GM23338 (cell line): ENCODE data around the gene SLC37A2. TPM values are rescaled to one million over a fixed set of nuclear protein-coding genes. Genes with fewer than 3 reads are reported as not detected.

Source experiments
- ATAC-seq: fragments of 200-7000 bp; cut with Tn5 transposase; 3 replicates; pipeline ENCODE4 v1.9.1; 2020
- DNase-seq: peaks from one replicate; pipeline ENCODE4 v3.0.0-alpha.2; 2015; ENCODE audit warnings: low spot score
- H2AFZ ChIP-seq: fragments of 200-600 bp; sonication (generic); 2 replicates; pipeline ENCODE4 v1.8.0; 2016; ENCODE audit warnings: antibody characterized with exemption, mild to moderate bottlenecking, moderate library complexity
- H3F3A ChIP-seq: fragments of 200-600 bp; sonication (generic); replicated peaks from 2 replicates; pipeline ENCODE4 v1.8.0; 2017; ENCODE audit warnings: antibody characterized with exemption, mixed run types, low read depth
- H3K27ac ChIP-seq: fragments of 200-600 bp; sonication (generic); 2 replicates; pipeline ENCODE4 v1.6.1; 2016; ENCODE audit warnings: low read depth
- H3K27me3 ChIP-seq: fragments of 200-600 bp; sonication (generic); 2 replicates; pipeline ENCODE4 v1.8.0; 2016; ENCODE audit warnings: mild to moderate bottlenecking, mixed run types, moderate library complexity; ENCODE audit not compliant: insufficient read depth
- H3K36me3 ChIP-seq: fragments of 200-600 bp; sonication (generic); 2 replicates; pipeline ENCODE4 v1.8.0; 2016; ENCODE audit warnings: mild to moderate bottlenecking; ENCODE audit not compliant: insufficient read depth
- H3K4me1 ChIP-seq: fragments of 200-600 bp; sonication (generic); 2 replicates; pipeline ENCODE4 v1.8.0; 2016; ENCODE audit warnings: mild to moderate bottlenecking, moderate library complexity; ENCODE audit not compliant: insufficient read depth
- H3K4me2 ChIP-seq: fragments of 200-600 bp; sonication (generic); 2 replicates; pipeline ENCODE4 v1.7.1; 2017; ENCODE audit warnings: mixed run types
- H3K4me3 ChIP-seq: fragments of 200-600 bp; sonication (generic); 2 replicates; pipeline ENCODE4 v1.6.1; 2016; ENCODE audit warnings: mixed run types
- H3K79me2 ChIP-seq: fragments of 200-600 bp; sonication (generic); replicated peaks from 2 replicates; pipeline ENCODE4 v1.8.0; 2017; ENCODE audit warnings: mild to moderate bottlenecking; ENCODE audit not compliant: insufficient read depth
- H3K9me2 ChIP-seq: fragments of 200-600 bp; sonication (generic); 2 replicates; pipeline ENCODE4 v1.8.0; 2017; ENCODE audit not compliant: insufficient read depth
- H4K20me1 ChIP-seq: fragments of 200-600 bp; sonication (generic); replicated peaks from 2 replicates; pipeline ENCODE4 v1.8.0; 2017; ENCODE audit warnings: mild to moderate bottlenecking; ENCODE audit not compliant: insufficient read depth
- H3K27ac Mint-ChIP-seq: 2 replicates; pipeline ENCODE4 v1.8.0; 2020; ENCODE audit warnings: inconsistent platforms, mild to moderate bottlenecking, moderate library complexity, mixed read lengths
- H3K27me3 Mint-ChIP-seq: 3 replicates; pipeline ENCODE4 v1.8.0; 2022; ENCODE audit warnings: low read depth, mild to moderate bottlenecking, moderate library complexity, mixed read lengths, inconsistent platforms; ENCODE audit not compliant: insufficient read depth, poor library complexity
- H3K36me3 Mint-ChIP-seq: 3 replicates; pipeline ENCODE4 v1.8.0; 2021; ENCODE audit warnings: low read depth, mild to moderate bottlenecking, inconsistent platforms, moderate library complexity, mixed read lengths
- H3K4me1 Mint-ChIP-seq: 3 replicates; pipeline ENCODE4 v1.8.0; 2020; ENCODE audit warnings: mild to moderate bottlenecking, inconsistent platforms, mixed read lengths
- H3K4me3 Mint-ChIP-seq: 3 replicates; pipeline ENCODE4 v1.8.0; 2021; ENCODE audit warnings: moderate library complexity, mild to moderate bottlenecking, inconsistent platforms, mixed read lengths
- H3K9me3 Mint-ChIP-seq: 3 replicates; pipeline ENCODE4 v1.8.0; 2020; ENCODE audit warnings: moderate library complexity, mild to moderate bottlenecking, inconsistent platforms, mixed read lengths
- CREB1 ChIP-seq: fragments of 250-450 bp; sonication (Bioruptor Pico); IDR thresholded peaks from 2 replicates; pipeline ENCODE4 v1.5.0; 2020; ENCODE audit warnings: low read depth, mild to moderate bottlenecking, moderate library complexity
- ETS1 ChIP-seq: IDR thresholded peaks from 2 replicates; pipeline ENCODE4 v1.6.1; 2016; ENCODE audit warnings: antibody characterized with exemption
- EZH2 ChIP-seq: fragments of 200-600 bp; sonication (generic); IDR thresholded peaks from one replicate; pipeline ENCODE4 v1.8.0; 2017; ENCODE audit warnings: antibody characterized with exemption, mild to moderate bottlenecking, low read depth; ENCODE audit not compliant: unreplicated experiment
- EZH2phosphoT487 ChIP-seq: fragments of 200-600 bp; sonication (generic); IDR thresholded peaks from one replicate; pipeline ENCODE4 v1.8.1; 2018; ENCODE audit warnings: antibody characterized with exemption; ENCODE audit not compliant: unreplicated experiment
- JUNB ChIP-seq: IDR thresholded peaks from one replicate; pipeline ENCODE4 v1.6.1; 2016; ENCODE audit warnings: antibody characterized with exemption; ENCODE audit not compliant: unreplicated experiment
- NANOG ChIP-seq: IDR thresholded peaks from 2 replicates; pipeline ENCODE4 v1.6.1; 2016; ENCODE audit warnings: antibody characterized with exemption, borderline replicate concordance
- POLR2AphosphoS5 ChIP-seq: IDR thresholded peaks from 2 replicates; pipeline ENCODE4 v1.6.1; 2016; ENCODE audit warnings: antibody characterized with exemption, low read depth
- REST ChIP-seq: IDR thresholded peaks from one replicate; pipeline ENCODE4 v1.6.1; 2018; ENCODE audit warnings: antibody characterized with exemption; ENCODE audit not compliant: unreplicated experiment
- STAT1 ChIP-seq: IDR thresholded peaks from one replicate; pipeline ENCODE4 v1.6.1; 2016; ENCODE audit warnings: antibody characterized with exemption; ENCODE audit not compliant: unreplicated experiment
- ZNF114 ChIP-seq: fragments of 250-450 bp; sonication (Bioruptor Pico); IDR thresholded peaks from 2 replicates; pipeline ENCODE4 v1.5.0; 2020; ENCODE audit warnings: mild to moderate bottlenecking, moderate library complexity
- ZNF331 ChIP-seq: fragments of 250-450 bp; sonication (Bioruptor Pico); IDR thresholded peaks from 2 replicates; pipeline ENCODE4 v1.5.0; 2020; ENCODE audit warnings: low read depth, mild to moderate bottlenecking, moderate library complexity
- polyA plus RNA-seq: library from polyadenylated mRNA; unstranded; fragments of >200 nt; fragmentation: Nextera tagmentation; extraction: Ambion mirVana; gene quantifications from 2 replicates; pipeline ENCODE4 v1.2.1, GENCODE V29; 2016
- total RNA-seq: library from RNA; depleted of rRNA; stranded (reverse); fragments of >200 nt; shearing (Covaris generic); gene quantifications from 2 replicates; pipeline ENCODE4 v1.2.3, GENCODE V29; 2014
- TF ChIP-seq, protein P1 (sequence below): fragments of 250-450 bp; sonication (Bioruptor Pico); IDR thresholded peaks from 2 replicates; pipeline ENCODE4 v1.5.0; 2020; ENCODE audit warnings: mild to moderate bottlenecking, moderate library complexity

The SLC37A2 gene
- total and polyA plus RNA-seq, 2 experiments from 2014 or later, result 0.40 to 1.6 TPM

DNA sequence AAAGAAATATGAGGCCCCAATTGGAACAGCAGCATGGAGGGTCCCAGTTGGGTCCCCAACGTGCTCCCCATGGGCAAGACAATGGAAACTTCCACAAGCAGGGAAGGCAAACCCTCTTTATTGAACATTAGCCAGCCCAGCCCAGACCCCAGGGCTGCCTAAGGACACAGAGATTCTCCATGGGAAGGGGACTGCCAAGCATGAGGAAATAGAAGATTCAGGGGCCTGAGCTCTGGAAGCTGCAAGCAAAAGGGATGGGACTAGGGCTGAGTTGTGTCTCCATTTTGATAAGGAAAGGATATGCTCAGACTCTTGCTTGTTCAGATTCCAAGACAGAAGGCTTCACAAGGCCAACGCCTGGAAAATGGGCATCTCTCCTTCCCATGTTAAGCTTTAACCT, 25.0 kb downstream of the SLC37A2 start:
- Mint-ChIP-seq H3K9me3 (no peaks in the 10 kb centered on the region), H3K36me3 (no peaks in the 10 kb centered on the region; the same call in 1 of the 3 replicates), H3K27me3 (peaks cover 7% of the 10 kb centered on the region), H3K4me1 (peaks cover 21% of the 10 kb centered on the region), H3K27ac (no peak overlapping the region), H3K4me3 (no peak overlapping the region)
- Histone ChIP-seq H3K36me3 (no peaks in the 10 kb centered on the region), H3F3A (no peaks in the 10 kb centered on the region), H3K79me2 (no peaks in the 10 kb centered on the region), H3K27ac (no peak overlapping the region), H3K9me2 (no peaks in the 10 kb centered on the region), H3K4me3 (no peak overlapping the region), H4K20me1 (no peaks in the 10 kb centered on the region), H3K27me3 (no peaks in the 10 kb centered on the region), H2AFZ (no peak overlapping the region), H3K4me1 (peaks cover 15% of the 10 kb centered on the region), H3K4me2 (no peak overlapping the region)
- no peak for DNase-seq
- no peak for ATAC-seq
- TF ChIP-seq STAT1 (no peak), POLR2AphosphoS5 (no peak), EZH2phosphoT487 (no peak), REST (no peak), CREB1 (CRISPR knock-in tag) (no peak), ZNF331 (CRISPR knock-in tag) (no peak), EZH2 (no peak), JUNB (no peak), ZNF114 (CRISPR knock-in tag) (no peak), ETS1 (no peak), NANOG (no peak)
- TF ChIP-seq, protein P1, sequence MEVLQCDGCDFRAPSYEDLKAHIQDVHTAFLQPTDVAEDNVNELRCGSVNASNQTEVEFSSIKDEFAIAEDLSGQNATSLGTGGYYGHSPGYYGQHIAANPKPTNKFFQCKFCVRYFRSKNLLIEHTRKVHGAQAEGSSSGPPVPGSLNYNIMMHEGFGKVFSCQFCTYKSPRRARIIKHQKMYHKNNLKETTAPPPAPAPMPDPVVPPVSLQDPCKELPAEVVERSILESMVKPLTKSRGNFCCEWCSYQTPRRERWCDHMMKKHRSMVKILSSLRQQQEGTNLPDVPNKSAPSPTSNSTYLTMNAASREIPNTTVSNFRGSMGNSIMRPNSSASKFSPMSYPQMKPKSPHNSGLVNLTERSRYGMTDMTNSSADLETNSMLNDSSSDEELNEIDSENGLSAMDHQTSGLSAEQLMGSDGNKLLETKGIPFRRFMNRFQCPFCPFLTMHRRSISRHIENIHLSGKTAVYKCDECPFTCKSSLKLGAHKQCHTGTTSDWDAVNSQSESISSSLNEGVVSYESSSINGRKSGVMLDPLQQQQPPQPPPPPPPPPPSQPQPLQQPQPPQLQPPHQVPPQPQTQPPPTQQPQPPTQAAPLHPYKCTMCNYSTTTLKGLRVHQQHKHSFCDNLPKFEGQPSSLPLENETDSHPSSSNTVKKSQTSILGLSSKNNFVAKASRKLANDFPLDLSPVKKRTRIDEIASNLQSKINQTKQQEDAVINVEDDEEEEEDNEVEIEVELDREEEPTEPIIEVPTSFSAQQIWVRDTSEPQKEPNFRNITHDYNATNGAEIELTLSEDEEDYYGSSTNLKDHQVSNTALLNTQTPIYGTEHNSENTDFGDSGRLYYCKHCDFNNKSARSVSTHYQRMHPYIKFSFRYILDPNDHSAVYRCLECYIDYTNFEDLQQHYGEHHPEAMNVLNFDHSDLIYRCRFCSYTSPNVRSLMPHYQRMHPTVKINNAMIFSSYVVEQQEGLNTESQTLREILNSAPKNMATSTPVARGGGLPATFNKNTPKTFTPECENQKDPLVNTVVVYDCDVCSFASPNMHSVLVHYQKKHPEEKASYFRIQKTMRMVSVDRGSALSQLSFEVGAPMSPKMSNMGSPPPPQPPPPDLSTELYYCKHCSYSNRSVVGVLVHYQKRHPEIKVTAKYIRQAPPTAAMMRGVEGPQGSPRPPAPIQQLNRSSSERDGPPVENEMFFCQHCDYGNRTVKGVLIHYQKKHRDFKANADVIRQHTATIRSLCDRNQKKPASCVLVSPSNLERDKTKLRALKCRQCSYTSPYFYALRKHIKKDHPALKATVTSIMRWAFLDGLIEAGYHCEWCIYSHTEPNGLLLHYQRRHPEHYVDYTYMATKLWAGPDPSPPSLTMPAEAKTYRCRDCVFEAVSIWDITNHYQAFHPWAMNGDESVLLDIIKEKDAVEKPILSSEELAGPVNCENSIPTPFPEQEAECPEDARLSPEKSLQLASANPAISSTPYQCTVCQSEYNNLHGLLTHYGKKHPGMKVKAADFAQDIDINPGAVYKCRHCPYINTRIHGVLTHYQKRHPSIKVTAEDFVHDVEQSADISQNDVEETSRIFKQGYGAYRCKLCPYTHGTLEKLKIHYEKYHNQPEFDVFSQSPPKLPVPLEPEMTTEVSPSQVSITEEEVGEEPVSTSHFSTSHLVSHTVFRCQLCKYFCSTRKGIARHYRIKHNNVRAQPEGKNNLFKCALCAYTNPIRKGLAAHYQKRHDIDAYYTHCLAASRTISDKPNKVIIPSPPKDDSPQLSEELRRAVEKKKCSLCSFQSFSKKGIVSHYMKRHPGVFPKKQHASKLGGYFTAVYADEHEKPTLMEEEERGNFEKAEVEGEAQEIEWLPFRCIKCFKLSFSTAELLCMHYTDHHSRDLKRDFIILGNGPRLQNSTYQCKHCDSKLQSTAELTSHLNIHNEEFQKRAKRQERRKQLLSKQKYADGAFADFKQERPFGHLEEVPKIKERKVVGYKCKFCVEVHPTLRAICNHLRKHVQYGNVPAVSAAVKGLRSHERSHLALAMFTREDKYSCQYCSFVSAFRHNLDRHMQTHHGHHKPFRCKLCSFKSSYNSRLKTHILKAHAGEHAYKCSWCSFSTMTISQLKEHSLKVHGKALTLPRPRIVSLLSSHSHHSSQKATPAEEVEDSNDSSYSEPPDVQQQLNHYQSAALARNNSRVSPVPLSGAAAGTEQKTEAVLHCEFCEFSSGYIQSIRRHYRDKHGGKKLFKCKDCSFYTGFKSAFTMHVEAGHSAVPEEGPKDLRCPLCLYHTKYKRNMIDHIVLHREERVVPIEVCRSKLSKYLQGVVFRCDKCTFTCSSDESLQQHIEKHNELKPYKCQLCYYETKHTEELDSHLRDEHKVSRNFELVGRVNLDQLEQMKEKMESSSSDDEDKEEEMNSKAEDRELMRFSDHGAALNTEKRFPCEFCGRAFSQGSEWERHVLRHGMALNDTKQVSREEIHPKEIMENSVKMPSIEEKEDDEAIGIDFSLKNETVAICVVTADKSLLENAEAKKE, result no peak
